Liver (tissue), 3 donors: ENCODE data around the gene MST1.

Experiments
- CTCF ChIP-seq: fragments of 150-350 bp; IDR thresholded peaks from 2 replicates; pipeline ENCODE4 v1.5.1; 2017; ENCODE audit warnings: improper control_type of control experiment, low read depth, low read length; ENCODE audit not compliant: missing input control
- JUND ChIP-seq, 2 donors: IDR thresholded peaks; 2 replicates each; pipeline ENCODE4 v1.6.1; 2016; ENCODE audit warnings: antibody characterized with exemption in 2 of 2
- MAX ChIP-seq: IDR thresholded peaks from 2 replicates; pipeline ENCODE4 v1.6.1; 2016; ENCODE audit warnings: antibody characterized with exemption
- YY1 ChIP-seq: IDR thresholded peaks from 2 replicates; pipeline ENCODE4 v1.6.1; 2016; ENCODE audit warnings: antibody characterized with exemption, mild to moderate bottlenecking
- donor health status: healthy.
- donor health status: healthy.

GRCh38 chr3:49673121-49673714 is 16.1 kb downstream of the MST1 start:
- TF ChIP-seq CTCF (no peak), YY1 (no peak), JUND (IDR thresholded peaks at IDR 0.05) (no peak), MAX (no peak)
